Tibial nerve (tissue), 4 donors: Measurements from ENCODE around the gene GINS2. TPM values are rescaled to one million over a fixed set of nuclear protein-coding genes. Genes with fewer than 3 reads are reported as not detected.

Experiments used
- small RNA-seq: library from RNA; depleted of rRNA; stranded (forward); fragments of <200 nt; gene quantifications from one replicate; pipeline ENCODE3, GENCODE V24; 2016
- total RNA-seq, 4 donors: library from RNA; depleted of rRNA; stranded (reverse); fragments of >200 nt; gene quantifications; one replicate each; pipeline ENCODE4 v1.1.0, GENCODE V29; 2016

GINS2 gene
- total RNA-seq, 4 donors from 2014 or later = 0.20 to 0.66 TPM; not detected in 2

Small RNAs within 50 kb of the gene (small RNA-seq; reads per million reads assigned to genes)
- not detected for gene RN7SL381P

Other genes starting within 250 kb of the GINS2 start
- gene GSE1, start 75.6 kb downstream of the GINS2 start, total RNA-seq = 100 to 1,000 TPM in 1 of 4 donors, 10 to 100 TPM in 3; 65.1 to 147 (median 83.5) TPM
- gene C16orf74, start 62.1 kb upstream of the GINS2 start, total RNA-seq = 1 to 10 TPM in 2 of 4 donors, not detected in 2; 1.5 to 2.5 TPM
- gene EMC8, start 110.6 kb upstream of the GINS2 start, total RNA-seq = 10 to 100 TPM; 31.8 to 46.2 (median 35.4) TPM
- 100 to 1,000 TPM; 274 to 401 (median 323) TPM for gene COX4I1, start 110.7 kb upstream of the GINS2 start, total RNA-seq
- gene IRF8, start 210.2 kb upstream of the GINS2 start, total RNA-seq = 10 to 100 TPM; 20.5 to 30.3 (median 22.7) TPM